HepG2 (cell line): ENCODE results near the gene AIDA. TPM values are rescaled to one million over a fixed set of nuclear protein-coding genes. Genes with fewer than 3 reads are reported as not detected.

Source experiments
- ELF3 ChIP-seq: IDR thresholded peaks from 2 replicates; pipeline ENCODE4 v1.6.1; 2016; ENCODE audit warnings: missing genetic modification reagents, missing compliant biosample characterization
- GTF2F1 ChIP-seq: fragments of 150-350 bp; IDR thresholded peaks from 2 replicates; pipeline ENCODE4 v1.6.1; 2014; ENCODE audit warnings: low read length
- HCFC1 ChIP-seq: fragments of 150-350 bp; IDR thresholded peaks from 2 replicates; pipeline ENCODE4 v1.6.1; 2014; ENCODE audit warnings: low read depth, low read length
- IRF9 ChIP-seq: sonication (generic); formaldehyde crosslinking; IDR thresholded peaks from 2 replicates; pipeline ENCODE4 v1.8.0; 2022; ENCODE audit warnings: missing genetic modification reagents, mild to moderate bottlenecking, borderline replicate concordance
- JUND ChIP-seq: sonication (generic); formaldehyde crosslinking; IDR thresholded peaks from 2 replicates; pipeline ENCODE4 v1.8.0; 2022; ENCODE audit warnings: mild to moderate bottlenecking, missing genetic modification reagents
- KDM5B ChIP-seq: sonication (generic); formaldehyde crosslinking; IDR thresholded peaks from 2 replicates; pipeline ENCODE4 v1.4.0; 2020; ENCODE audit warnings: missing genetic modification reagents, mild to moderate bottlenecking, borderline replicate concordance
- NR2F1 ChIP-seq, 2 experiments: fragments of 450-650 bp in 1 of 2; formaldehyde crosslinking in 1 of 2; IDR thresholded peaks; 2 replicates each; pipeline versions ENCODE4 v1.5.0 to v1.6.1; 2016 to 2020; ENCODE audit warnings: mild to moderate bottlenecking in 1 of 2, missing compliant biosample characterization in 1 of 2, missing genetic modification reagents in 1 of 2, moderate library complexity in 1 of 2
- PHF20 ChIP-seq: sonication (generic); formaldehyde crosslinking; IDR thresholded peaks from 2 replicates; pipeline ENCODE4 v1.5.0; 2020; ENCODE audit warnings: mild to moderate bottlenecking, missing genetic modification reagents
- RAD21 ChIP-seq: fragments of 450-650 bp; formaldehyde crosslinking; IDR thresholded peaks from 2 replicates; pipeline ENCODE4 v1.5.0; 2020; ENCODE audit warnings: mild to moderate bottlenecking
- RBAK ChIP-seq: sonication (generic); formaldehyde crosslinking; IDR thresholded peaks from 2 replicates; pipeline ENCODE4 v1.5.1; 2020; ENCODE audit warnings: mild to moderate bottlenecking, missing genetic modification reagents
- RBM39 ChIP-seq: fragments of 200-400 bp; formaldehyde crosslinking; IDR thresholded peaks from one replicate; pipeline ENCODE4 v1.6.1; 2018; ENCODE audit warnings: antibody characterized with exemption, mild to moderate bottlenecking, low read depth, low read length; ENCODE audit not compliant: poor library complexity, severe bottlenecking
- TCF7 ChIP-seq: sonication (generic); IDR thresholded peaks from 2 replicates; pipeline ENCODE4 v1.6.1; 2016; ENCODE audit warnings: antibody characterized with exemption, low read depth
- ZKSCAN5 ChIP-seq: sonication (generic); formaldehyde crosslinking; IDR thresholded peaks from 2 replicates; pipeline ENCODE4 v1.5.1; 2020; ENCODE audit warnings: mild to moderate bottlenecking, missing genetic modification reagents
- ZNF124 ChIP-seq: sonication (generic); formaldehyde crosslinking; IDR thresholded peaks from 2 replicates; pipeline ENCODE4 v1.4.0; 2020; ENCODE audit warnings: missing genetic modification reagents
- ZNF251 ChIP-seq: sonication (generic); formaldehyde crosslinking; IDR thresholded peaks from 2 replicates; pipeline ENCODE4 v1.9.0; 2021; ENCODE audit warnings: mild to moderate bottlenecking, missing genetic modification reagents
- ZNF367 ChIP-seq: sonication (generic); formaldehyde crosslinking; IDR thresholded peaks from 2 replicates; pipeline ENCODE4 v1.4.0; 2020; ENCODE audit warnings: missing genetic modification reagents, borderline replicate concordance
- ZNF562 ChIP-seq: sonication (generic); formaldehyde crosslinking; IDR thresholded peaks from 2 replicates; pipeline ENCODE4 v1.8.0; 2022; ENCODE audit warnings: missing genetic modification reagents, borderline replicate concordance
- ZNF660 ChIP-seq: sonication (generic); formaldehyde crosslinking; IDR thresholded peaks from 2 replicates; pipeline ENCODE4 v1.5.1; 2020; ENCODE audit warnings: mild to moderate bottlenecking, low read depth, missing genetic modification reagents, borderline replicate concordance
- ZNF7 ChIP-seq: IDR thresholded peaks from 2 replicates; pipeline ENCODE4 v1.6.1; 2016; ENCODE audit warnings: missing biosample characterization, missing genetic modification reagents
- ZNF775 ChIP-seq: sonication (generic); formaldehyde crosslinking; IDR thresholded peaks from 2 replicates; pipeline ENCODE4 v1.4.0; 2020; ENCODE audit warnings: missing genetic modification reagents, mild to moderate bottlenecking, moderate library complexity, borderline replicate concordance
- ZNF792 ChIP-seq: IDR thresholded peaks from 2 replicates; pipeline ENCODE4 v1.6.1; 2016
- ZNF83 ChIP-seq: sonication (generic); formaldehyde crosslinking; IDR thresholded peaks from 2 replicates; pipeline ENCODE4 v1.4.0; 2020; ENCODE audit warnings: missing genetic modification reagents, mild to moderate bottlenecking, borderline replicate concordance
- polyA plus RNA-seq, 8 experiments: library from polyadenylated mRNA; depleted of rRNA in 3 of 8; stranded (reverse) in 7 of 8; unstranded in 1 of 8; fragments of >200 nt; fragmentation: Illumina TruSeq in 4 of 8; extraction: Trizol in 4 of 8; gene quantifications; 2 replicates each; pipeline versions ENCODE4 v1.2.1 to v1.2.3, GENCODE V29; 2011 to 2016; ENCODE audit warnings: low read depth in 4 of 8, missing spikeins in 1 of 8, mixed read lengths in 1 of 8; ENCODE audit not compliant: insufficient read depth in 1 of 8
- total RNA-seq, 5 experiments: library from RNA; depleted of rRNA; stranded (reverse); fragments of >200 nt; fragmentation: Illumina TruSeq; extraction: Trizol; gene quantifications; 2 replicates each; pipeline ENCODE4 v1.2.3, GENCODE V29; 2016; ENCODE audit warnings: low read depth in 1 of 5
- TF ChIP-seq, protein P1 (sequence below): sonication (generic); formaldehyde crosslinking; IDR thresholded peaks from 2 replicates; pipeline ENCODE4 v1.4.0; 2020; ENCODE audit warnings: mild to moderate bottlenecking, missing genetic modification reagents, borderline replicate concordance

AIDA gene
- total and polyA plus RNA-seq, 2 of the 13 experiments (the other 11 are each of a cell fraction or from before 2014, with no cell fraction given) = 17.5 to 35.4 TPM

GRCh38 chr1:222643938-222644635 is 68.2 kb downstream of the AIDA start (continued):
- TF ChIP-seq ZNF775 (CRISPR knock-in tag) = no peak
- TF ChIP-seq RAD21 (CRISPR knock-in tag) = no peak
- no peak for TF ChIP-seq ZNF660 (CRISPR knock-in tag)
- TF ChIP-seq ZNF251 = no peak
- TF ChIP-seq, protein P1, sequence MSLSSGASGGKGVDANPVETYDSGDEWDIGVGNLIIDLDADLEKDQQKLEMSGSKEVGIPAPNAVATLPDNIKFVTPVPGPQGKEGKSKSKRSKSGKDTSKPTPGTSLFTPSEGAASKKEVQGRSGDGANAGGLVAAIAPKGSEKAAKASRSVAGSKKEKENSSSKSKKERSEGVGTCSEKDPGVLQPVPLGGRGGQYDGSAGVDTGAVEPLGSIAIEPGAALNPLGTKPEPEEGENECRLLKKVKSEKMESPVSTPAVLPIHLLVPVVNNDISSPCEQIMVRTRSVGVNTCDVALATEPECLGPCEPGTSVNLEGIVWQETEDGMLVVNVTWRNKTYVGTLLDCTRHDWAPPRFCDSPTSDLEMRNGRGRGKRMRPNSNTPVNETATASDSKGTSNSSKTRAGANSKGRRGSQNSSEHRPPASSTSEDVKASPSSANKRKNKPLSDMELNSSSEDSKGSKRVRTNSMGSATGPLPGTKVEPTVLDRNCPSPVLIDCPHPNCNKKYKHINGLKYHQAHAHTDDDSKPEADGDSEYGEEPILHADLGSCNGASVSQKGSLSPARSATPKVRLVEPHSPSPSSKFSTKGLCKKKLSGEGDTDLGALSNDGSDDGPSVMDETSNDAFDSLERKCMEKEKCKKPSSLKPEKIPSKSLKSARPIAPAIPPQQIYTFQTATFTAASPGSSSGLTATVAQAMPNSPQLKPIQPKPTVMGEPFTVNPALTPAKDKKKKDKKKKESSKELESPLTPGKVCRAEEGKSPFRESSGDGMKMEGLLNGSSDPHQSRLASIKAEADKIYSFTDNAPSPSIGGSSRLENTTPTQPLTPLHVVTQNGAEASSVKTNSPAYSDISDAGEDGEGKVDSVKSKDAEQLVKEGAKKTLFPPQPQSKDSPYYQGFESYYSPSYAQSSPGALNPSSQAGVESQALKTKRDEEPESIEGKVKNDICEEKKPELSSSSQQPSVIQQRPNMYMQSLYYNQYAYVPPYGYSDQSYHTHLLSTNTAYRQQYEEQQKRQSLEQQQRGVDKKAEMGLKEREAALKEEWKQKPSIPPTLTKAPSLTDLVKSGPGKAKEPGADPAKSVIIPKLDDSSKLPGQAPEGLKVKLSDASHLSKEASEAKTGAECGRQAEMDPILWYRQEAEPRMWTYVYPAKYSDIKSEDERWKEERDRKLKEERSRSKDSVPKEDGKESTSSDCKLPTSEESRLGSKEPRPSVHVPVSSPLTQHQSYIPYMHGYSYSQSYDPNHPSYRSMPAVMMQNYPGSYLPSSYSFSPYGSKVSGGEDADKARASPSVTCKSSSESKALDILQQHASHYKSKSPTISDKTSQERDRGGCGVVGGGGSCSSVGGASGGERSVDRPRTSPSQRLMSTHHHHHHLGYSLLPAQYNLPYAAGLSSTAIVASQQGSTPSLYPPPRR (CRISPR knock-in tag) = peak; percentile 17; the same call in 1 of the 2 replicates
- TF ChIP-seq RBM39 = peak; percentile 67
- TF ChIP-seq ZNF7 (CRISPR knock-in tag) = no peak
- 0 out of 2 replicates have a peak, but pooled peaks have one; percentile 47 for TF ChIP-seq ZKSCAN5 (CRISPR knock-in tag)
- TF ChIP-seq ZNF367 (CRISPR knock-in tag) = peak; percentile 85; the same call in 1 of the 2 replicates
- TF ChIP-seq IRF9 (CRISPR knock-in tag) = no peak
- TF ChIP-seq KDM5B = peak; percentile 48; the same call in 1 of the 2 replicates
- TF ChIP-seq GTF2F1 = no peak; the same call in 1 of the 2 replicates
- no peak for TF ChIP-seq NR2F1 (CRISPR knock-in tag; IDR thresholded peaks at IDR 0.05)
- peak; percentile 97 for TF ChIP-seq PHF20 (CRISPR knock-in tag)
- TF ChIP-seq JUND (CRISPR knock-in tag) = no peak
- no peak for TF ChIP-seq ZNF124 (CRISPR knock-in tag)
- peak; percentile 96 for TF ChIP-seq ELF3 (CRISPR knock-in tag)
- TF ChIP-seq ZNF562 (CRISPR knock-in tag) = no peak
- peak; percentile 88 for TF ChIP-seq TCF7
- peak; percentile 68 for TF ChIP-seq HCFC1
- TF ChIP-seq ZNF83 (CRISPR knock-in tag) = peak; percentile 8; the same call in 1 of the 2 replicates
- TF ChIP-seq ZNF792 (CRISPR knock-in tag) = peak; percentile 56; the same call in 1 of the 2 replicates
- no peak for TF ChIP-seq RBAK
